HG03196 (cell line): ENCODE measurements around the gene RSPO3.

Experiments used
- ATAC-seq: cut with Tn5 transposase; IDR thresholded peaks from one replicate; pipeline ENCODE4 v1.9.1; 2021; ENCODE audit not compliant: unreplicated experiment

The RSPO3 gene

GRCh38 chr6:127110712-127111111, 7.8 kb upstream of the RSPO3 start:
- ATAC-seq = no peak

GRCh38 chr6:127111526-127111925, 6.9 kb upstream of the RSPO3 start:
- no peak for ATAC-seq

- no peak for ATAC-seq
Measured at GRCh38 chr6:127114214-127114760, 4.2 kb upstream of the RSPO3 start.

- no peak for ATAC-seq
Measured at GRCh38 chr6:127115084-127115655, 3.3 kb upstream of the RSPO3 start.

- no peak for ATAC-seq
Measured at GRCh38 chr6:127115746-127116145, 2.7 kb upstream of the RSPO3 start.

- ATAC-seq = no peak
Measured at GRCh38 chr6:127117979-127118297, 533 bp upstream of the RSPO3 start.

GRCh38 chr6:127119102-127120022, 891 bp downstream of the RSPO3 start:
- ATAC-seq = no peak

GRCh38 chr6:127120023-127120786, 1.7 kb downstream of the RSPO3 start:
- no peak for ATAC-seq

GRCh38 chr6:127120787-127121636, 2.5 kb downstream of the RSPO3 start:
- peak; percentile 83 for ATAC-seq

- ATAC-seq = no peak
Measured at GRCh38 chr6:127121637-127121960, 3.1 kb downstream of the RSPO3 start.

- no peak for ATAC-seq
Measured at GRCh38 chr6:127124172-127124571, 5.7 kb downstream of the RSPO3 start.

- no peak for ATAC-seq
Measured at GRCh38 chr6:127124680-127125079, 6.2 kb downstream of the RSPO3 start.

GRCh38 chr6:127128066-127128465, 9.6 kb downstream of the RSPO3 start:
- ATAC-seq = no peak

- no peak for ATAC-seq
Measured at GRCh38 chr6:127129251-127129650, 10.8 kb downstream of the RSPO3 start.

GRCh38 chr6:127131275-127131674, 12.8 kb downstream of the RSPO3 start:
- ATAC-seq = no peak

- no peak for ATAC-seq
Measured at GRCh38 chr6:127131772-127132376, 13.4 kb downstream of the RSPO3 start.

- ATAC-seq = no peak
Measured at GRCh38 chr6:127134136-127134535, 15.7 kb downstream of the RSPO3 start.

GRCh38 chr6:127136786-127137185, 18.3 kb downstream of the RSPO3 start:
- ATAC-seq = no peak

GRCh38 chr6:127146932-127147331, 28.5 kb downstream of the RSPO3 start:
- ATAC-seq = no peak

- no peak for ATAC-seq
Measured at GRCh38 chr6:127147534-127147933, 29.1 kb downstream of the RSPO3 start.
